SK-N-SH (cell line): ENCODE results near the gene CSTPP1. TPM values are rescaled to one million over a fixed set of nuclear protein-coding genes. Genes with fewer than 3 reads are reported as not detected.
A peak's percentile ranks its signal among the peaks of the same experiment; 100 is the strongest.

Source experiments
- CTCF ChIA-PET: fragments of 300-600, 350-600 bp; formaldehyde crosslinking; extraction: SDS; loops from one replicate; lab custom pipeline; 2021; lab: Yijun Ruan, JAX
- POLR2A ChIA-PET: fragments of 350-600 bp; sonication (Branson Sonifier 250); formaldehyde crosslinking; extraction: SDS; loops from one replicate; lab custom pipeline; 2020; ENCODE audit warnings: antibody characterized with exemption, inconsistent platforms; lab: Yijun Ruan, JAX
- DNase-seq: peaks from one replicate; pipeline ENCODE4 v3.0.0; 2012
- H2AFZ ChIP-seq: fragments of 200-600 bp; sonication (generic); 2 replicates; pipeline ENCODE4 v1.8.1; 2016; ENCODE audit warnings: antibody characterized with exemption, mild to moderate bottlenecking, low read depth
- H3F3A ChIP-seq: fragments of 200-600 bp; sonication (generic); replicated peaks from 2 replicates; pipeline ENCODE3; 2016; ENCODE audit warnings: antibody characterized with exemption, mild to moderate bottlenecking; ENCODE audit not compliant: insufficient read depth
- H3K27ac ChIP-seq, 2 experiments: fragments of 200-500 bp in 1 of 2; fragments of 200-600 bp in 1 of 2; sonication (Bioruptor generic) in 1 of 2; sonication (generic), shearing (Covaris generic) in 1 of 2; 2 replicates each; pipeline versions ENCODE4 v1.5.1 to v1.6.1; 2014 to 2016; ENCODE audit warnings: low read depth in 2 of 2, inconsistent platforms in 1 of 2, low read length in 1 of 2, mild to moderate bottlenecking in 1 of 2, mixed read lengths in 1 of 2
- H3K27me3 ChIP-seq: fragments of 200-600 bp; sonication (generic), shearing (Covaris generic); 2 replicates; pipeline ENCODE4 v1.6.1; 2016; ENCODE audit warnings: mixed run types; ENCODE audit not compliant: insufficient read depth
- H3K36me3 ChIP-seq, 2 experiments: fragments of 200-500 bp in 1 of 2; fragments of 200-600 bp in 1 of 2; sonication (Bioruptor generic) in 1 of 2; sonication (generic) in 1 of 2; replicated peaks in 1 of 2; 2 replicates each; pipeline versions ENCODE3 to v1.5.1; 2014 to 2016; ENCODE audit warnings: low read length in 1 of 2, mild to moderate bottlenecking in 1 of 2; ENCODE audit not compliant: insufficient read depth in 2 of 2, control insufficient read depth in 1 of 2
- H3K4me1 ChIP-seq, 2 experiments: fragments of 200-500 bp in 1 of 2; fragments of 200-600 bp in 1 of 2; sonication (Bioruptor generic) in 1 of 2; sonication (generic), shearing (Covaris generic) in 1 of 2; 2 replicates each; pipeline versions ENCODE4 v1.5.1 to v1.6.1; 2014 to 2016; ENCODE audit warnings: low read depth in 1 of 2, low read length in 1 of 2, mixed run types in 1 of 2; ENCODE audit not compliant: insufficient read depth in 2 of 2, control insufficient read depth in 1 of 2
- H3K4me2 ChIP-seq: fragments of 200-600 bp; sonication (generic), shearing (Covaris generic); 2 replicates; pipeline ENCODE4 v1.6.1; 2017; ENCODE audit warnings: mixed run types
- H3K4me3 ChIP-seq, 2 experiments: fragments of 200-500 bp in 1 of 2; fragments of 200-600 bp in 1 of 2; sonication (Bioruptor generic) in 1 of 2; sonication (generic), shearing (Covaris generic) in 1 of 2; 2 replicates each; pipeline versions ENCODE4 v1.5.1 to v1.8.1; 2014 to 2016; ENCODE audit warnings: low read depth in 2 of 2, inconsistent platforms in 1 of 2, low read length in 1 of 2, mild to moderate bottlenecking in 1 of 2, mixed read lengths in 1 of 2, moderate library complexity in 1 of 2
- H3K79me2 ChIP-seq: fragments of 200-600 bp; sonication (generic); 2 replicates; pipeline ENCODE4 v1.8.1; 2017; ENCODE audit warnings: mild to moderate bottlenecking; ENCODE audit not compliant: insufficient read depth
- H3K9ac ChIP-seq: fragments of 200-600 bp; sonication (generic); 2 replicates; pipeline ENCODE4 v1.6.1; 2017; ENCODE audit warnings: mixed run types
- H3K9me2 ChIP-seq: fragments of 200-600 bp; sonication (generic); 2 replicates; pipeline ENCODE4 v1.6.1; 2017; ENCODE audit warnings: mixed run types
- H3K9me3 ChIP-seq: fragments of 200-600 bp; sonication (generic); 2 replicates; pipeline ENCODE4 v1.6.1; 2017; ENCODE audit warnings: mixed run types, mild to moderate bottlenecking, moderate library complexity
- H4K20me1 ChIP-seq: fragments of 200-600 bp; sonication (generic); 2 replicates; pipeline ENCODE4 v1.6.1; 2017; ENCODE audit warnings: mild to moderate bottlenecking, mixed run types; ENCODE audit not compliant: insufficient read depth
- CHD2 ChIP-seq: fragments of 150-350 bp; IDR thresholded peaks from 2 replicates; pipeline ENCODE4 v1.6.1; 2018; ENCODE audit warnings: low read length; ENCODE audit not compliant: partially characterized antibody
- FOXJ3 ChIP-seq: sonication (generic); formaldehyde crosslinking; IDR thresholded peaks from 2 replicates; pipeline ENCODE4 v1.5.1; 2020; ENCODE audit warnings: mild to moderate bottlenecking, missing genetic modification reagents
- GATA2 ChIP-seq: sonication (generic); formaldehyde crosslinking; IDR thresholded peaks from 2 replicates; pipeline ENCODE4 v1.5.0; 2020; ENCODE audit warnings: mild to moderate bottlenecking, missing genetic modification reagents
- MEF2A ChIP-seq: IDR thresholded peaks from 2 replicates; pipeline ENCODE4 v1.4.0; 2012; ENCODE audit warnings: low read depth, borderline replicate concordance
- MXI1 ChIP-seq: IDR thresholded peaks from 2 replicates; pipeline ENCODE4 v1.6.1; 2012; ENCODE audit warnings: mild to moderate bottlenecking, low read depth, low read length, improper control_type of control experiment
- NFIC ChIP-seq: IDR thresholded peaks from 2 replicates; pipeline ENCODE4 v1.4.0; 2012; ENCODE audit warnings: borderline replicate concordance
- NRF1 ChIP-seq: IDR thresholded peaks from 2 replicates; pipeline ENCODE4 v1.6.1; 2012; ENCODE audit warnings: low read depth, mild to moderate bottlenecking, low read length
- RCOR1 ChIP-seq: fragments of 150-350 bp; IDR thresholded peaks from 2 replicates; pipeline ENCODE4 v1.6.1; 2017; ENCODE audit warnings: antibody characterized with exemption, low read length
- RFX5 ChIP-seq: IDR thresholded peaks from 2 replicates; pipeline ENCODE4 v1.6.1; 2012; ENCODE audit warnings: mild to moderate bottlenecking, improper control_type of control experiment, low read length
- RXRA ChIP-seq: IDR thresholded peaks from 2 replicates; pipeline ENCODE4 v1.4.0; 2012; ENCODE audit warnings: low read depth, mild to moderate bottlenecking, borderline replicate concordance
- SIN3A ChIP-seq: IDR thresholded peaks from 2 replicates; pipeline ENCODE4 v1.6.1; 2012; ENCODE audit warnings: low read depth, mild to moderate bottlenecking, low read length, moderate library complexity, borderline replicate concordance
- TCF12 ChIP-seq: IDR thresholded peaks from 2 replicates; pipeline ENCODE4 v1.4.0; 2012
- TEAD4 ChIP-seq: IDR thresholded peaks from 2 replicates; pipeline ENCODE4 v1.4.0; 2012; ENCODE audit warnings: mild to moderate bottlenecking, borderline replicate concordance; ENCODE audit not compliant: insufficient read depth
- YY1 ChIP-seq: IDR thresholded peaks from 2 replicates; pipeline ENCODE4 v1.4.0; 2012; ENCODE audit warnings: low read depth, mild to moderate bottlenecking
- WGBS: methylation state at CpG from one replicate; pipeline ENCODE4 v1.1.6; 2017; ENCODE audit warnings: low lambda C conversion rate; 5-methylcytosine and 5-hydroxymethylcytosine counted together
- polyA plus RNA-seq, 3 experiments: library from polyadenylated mRNA; depleted of rRNA; stranded (reverse); fragments of >200 nt; gene quantifications; 2 replicates each; pipeline ENCODE4 v1.2.3, GENCODE V29; 2012
- TF ChIP-seq, protein P1 (sequence below): IDR thresholded peaks from 2 replicates; pipeline ENCODE4 v1.6.1; 2012; ENCODE audit warnings: mild to moderate bottlenecking, low read depth, low read length, moderate library complexity
- TF ChIP-seq, protein P2 (sequence below): IDR thresholded peaks from 2 replicates; pipeline ENCODE4 v1.4.0; 2012; ENCODE audit warnings: low read depth
- TF ChIP-seq, protein P3 (sequence below): IDR thresholded peaks from 2 replicates; pipeline ENCODE4 v1.4.0; 2012; ENCODE audit warnings: low read depth, borderline replicate concordance
- TF ChIP-seq, protein P4 (sequence below): IDR thresholded peaks from 2 replicates; pipeline ENCODE4 v1.4.0; 2012; ENCODE audit warnings: low read depth, borderline replicate concordance

The CSTPP1 gene
- polyA plus RNA-seq, 1 of the 3 experiments (the other 2 are of a cell fraction), result 85.7 TPM

DNA sequence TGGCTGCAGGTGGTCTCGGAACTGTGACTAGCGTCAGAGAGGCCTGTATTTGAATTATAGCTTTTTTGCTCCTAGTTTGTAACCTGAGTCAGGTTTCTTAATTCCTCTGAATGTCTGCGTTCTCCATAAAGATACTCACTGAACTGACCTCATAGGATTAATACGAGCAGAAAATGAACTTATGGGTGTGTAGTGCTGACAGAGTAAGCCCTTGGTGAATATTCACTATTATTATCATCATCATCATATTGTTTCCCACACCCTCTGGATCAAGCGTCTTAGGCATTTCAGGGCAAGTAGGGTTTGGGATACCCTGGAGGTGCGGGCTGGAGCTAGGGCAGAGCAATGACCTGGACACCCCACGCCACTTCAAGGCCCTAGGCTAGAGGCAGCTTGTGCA, 211.1 kb downstream of the CSTPP1 start (continued):
- TF ChIP-seq, protein P1, sequence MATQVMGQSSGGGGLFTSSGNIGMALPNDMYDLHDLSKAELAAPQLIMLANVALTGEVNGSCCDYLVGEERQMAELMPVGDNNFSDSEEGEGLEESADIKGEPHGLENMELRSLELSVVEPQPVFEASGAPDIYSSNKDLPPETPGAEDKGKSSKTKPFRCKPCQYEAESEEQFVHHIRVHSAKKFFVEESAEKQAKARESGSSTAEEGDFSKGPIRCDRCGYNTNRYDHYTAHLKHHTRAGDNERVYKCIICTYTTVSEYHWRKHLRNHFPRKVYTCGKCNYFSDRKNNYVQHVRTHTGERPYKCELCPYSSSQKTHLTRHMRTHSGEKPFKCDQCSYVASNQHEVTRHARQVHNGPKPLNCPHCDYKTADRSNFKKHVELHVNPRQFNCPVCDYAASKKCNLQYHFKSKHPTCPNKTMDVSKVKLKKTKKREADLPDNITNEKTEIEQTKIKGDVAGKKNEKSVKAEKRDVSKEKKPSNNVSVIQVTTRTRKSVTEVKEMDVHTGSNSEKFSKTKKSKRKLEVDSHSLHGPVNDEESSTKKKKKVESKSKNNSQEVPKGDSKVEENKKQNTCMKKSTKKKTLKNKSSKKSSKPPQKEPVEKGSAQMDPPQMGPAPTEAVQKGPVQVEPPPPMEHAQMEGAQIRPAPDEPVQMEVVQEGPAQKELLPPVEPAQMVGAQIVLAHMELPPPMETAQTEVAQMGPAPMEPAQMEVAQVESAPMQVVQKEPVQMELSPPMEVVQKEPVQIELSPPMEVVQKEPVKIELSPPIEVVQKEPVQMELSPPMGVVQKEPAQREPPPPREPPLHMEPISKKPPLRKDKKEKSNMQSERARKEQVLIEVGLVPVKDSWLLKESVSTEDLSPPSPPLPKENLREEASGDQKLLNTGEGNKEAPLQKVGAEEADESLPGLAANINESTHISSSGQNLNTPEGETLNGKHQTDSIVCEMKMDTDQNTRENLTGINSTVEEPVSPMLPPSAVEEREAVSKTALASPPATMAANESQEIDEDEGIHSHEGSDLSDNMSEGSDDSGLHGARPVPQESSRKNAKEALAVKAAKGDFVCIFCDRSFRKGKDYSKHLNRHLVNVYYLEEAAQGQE, result no peak

GRCh38 chr11:47148270-47148669, 211.7 kb downstream of the CSTPP1 start:
- TF ChIP-seq, protein P2, sequence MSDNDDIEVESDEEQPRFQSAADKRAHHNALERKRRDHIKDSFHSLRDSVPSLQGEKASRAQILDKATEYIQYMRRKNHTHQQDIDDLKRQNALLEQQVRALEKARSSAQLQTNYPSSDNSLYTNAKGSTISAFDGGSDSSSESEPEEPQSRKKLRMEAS, result no peak
- TF ChIP-seq, all 33 proteins: peak for 0
- H3K27ac ChIP-seq, result no peak overlapping the region; a peak in 1 of 4 replicates
- 89% methylated on average over 3 of the region's 4 CpGs for whole genome bisulfite sequencing
- H3K9ac ChIP-seq, result no peak overlapping the region
- ChIA-PET POLR2A (no interaction called here), CTCF (interaction anchor here (1.2 to 1.8 kb wide), 3 partner anchors 13 to 232 kb away, joined by 3 to 5 read pairs (median 5); partner anchors contain the start of gene CSTPP1)
- no peaks in the 10 kb centered on the region for H3K79me2 ChIP-seq
- DNase-seq, result no peak
- H3K9me2 ChIP-seq, result no peaks in the 10 kb centered on the region
- no peak overlapping the region for H2AFZ ChIP-seq
- H3K4me3 ChIP-seq, result no peak overlapping the region
- peaks cover 0 to 6% of the 10 kb centered on the region in 2 experiments for H3K36me3 ChIP-seq
- peaks cover 8 to 25% of the 10 kb centered on the region in 2 experiments; a peak in 2 of 4 replicates for H3K4me1 ChIP-seq
- H3K27me3 ChIP-seq, result no peaks in the 10 kb centered on the region
- no peak overlapping the region for H3K4me2 ChIP-seq
- H3K9me3 ChIP-seq, result no peaks in the 10 kb centered on the region
- H4K20me1 ChIP-seq, result no peaks in the 10 kb centered on the region
- H3F3A ChIP-seq, result peaks cover 13% of the 10 kb centered on the region

DNA sequence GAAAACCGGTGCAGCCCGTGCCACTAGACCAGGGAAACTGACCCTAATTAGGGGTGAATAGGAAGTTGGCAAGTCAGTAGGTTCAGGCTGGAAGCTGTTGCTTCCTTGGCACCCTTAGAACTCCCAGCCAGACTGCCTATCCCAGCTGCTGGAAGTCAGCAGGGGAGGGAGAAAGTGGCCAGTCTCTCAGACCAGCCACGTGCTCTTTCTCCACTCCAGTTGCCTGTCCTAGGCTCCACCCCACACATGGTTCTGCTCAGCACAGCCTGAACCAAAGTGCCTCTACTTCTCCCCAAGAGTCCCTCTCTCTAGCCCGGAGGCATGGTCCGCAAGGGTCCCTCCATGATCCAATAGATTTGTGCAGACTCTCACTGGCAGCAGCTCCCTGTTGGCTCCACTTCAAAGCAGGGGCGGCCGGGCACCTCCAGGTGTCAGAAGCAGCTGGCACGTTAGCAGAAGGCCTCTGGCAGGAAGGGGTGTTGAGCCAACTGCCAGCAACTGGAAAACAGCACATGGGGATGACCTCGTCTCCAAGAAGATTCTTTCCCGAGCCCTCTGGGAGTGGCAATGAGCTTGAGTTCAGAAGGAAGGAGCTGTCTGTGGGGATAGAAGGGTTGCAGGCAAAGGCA, 212.5 kb downstream of the CSTPP1 start:
- 75% methylated on average over 7 of the region's 10 CpGs for WGBS
- peaks cover 0 to 6% of the 10 kb centered on the region in 2 experiments for H3K36me3 ChIP-seq
- H3K79me2 ChIP-seq, result no peaks in the 10 kb centered on the region
- H3K4me3 ChIP-seq, result no peak overlapping the region
- peak overlapping the region in 1 of 2 experiments; percentile 29; a peak in 2 of 4 replicates for H3K27ac ChIP-seq
- ChIA-PET CTCF (interaction anchor here (1.0 to 1.8 kb wide), 5 partner anchors 9 to 249 kb away, joined by 3 to 5 read pairs (median 3); no protein-coding TSS in a partner anchor), POLR2A (interaction anchor here (1.0 kb wide), 1 partner anchor 213 kb away, joined by 3 read pairs; the partner anchor contains the start of gene CSTPP1)
- H3K4me1 ChIP-seq, result peaks cover 15 to 23% of the 10 kb centered on the region in 2 experiments; a peak in 2 of 4 replicates
- H2AFZ ChIP-seq, result no peak overlapping the region
- no peaks in the 10 kb centered on the region for H3K27me3 ChIP-seq
- H3K9me3 ChIP-seq, result no peaks in the 10 kb centered on the region
- H3F3A ChIP-seq, result peaks cover 16% of the 10 kb centered on the region
- no peak overlapping the region for H3K4me2 ChIP-seq
- DNase-seq, result no peak
- H4K20me1 ChIP-seq, result no peaks in the 10 kb centered on the region; the same call in 1 of the 2 replicates
- no peak overlapping the region for H3K9ac ChIP-seq
- H3K9me2 ChIP-seq, result no peaks in the 10 kb centered on the region
- TF ChIP-seq RXRA (no peak), MEF2A (no peak), YY1 (no peak), RCOR1 (no peak), NFIC (no peak), NRF1 (no peak), CHD2 (no peak), SIN3A (no peak), GATA2 (CRISPR knock-in tag) (no peak), MXI1 (no peak), FOXJ3 (CRISPR knock-in tag) (no peak), RFX5 (no peak), TEAD4 (no peak), TCF12 (no peak)
- TF ChIP-seq, protein P2, result no peak
- TF ChIP-seq, protein P3, sequence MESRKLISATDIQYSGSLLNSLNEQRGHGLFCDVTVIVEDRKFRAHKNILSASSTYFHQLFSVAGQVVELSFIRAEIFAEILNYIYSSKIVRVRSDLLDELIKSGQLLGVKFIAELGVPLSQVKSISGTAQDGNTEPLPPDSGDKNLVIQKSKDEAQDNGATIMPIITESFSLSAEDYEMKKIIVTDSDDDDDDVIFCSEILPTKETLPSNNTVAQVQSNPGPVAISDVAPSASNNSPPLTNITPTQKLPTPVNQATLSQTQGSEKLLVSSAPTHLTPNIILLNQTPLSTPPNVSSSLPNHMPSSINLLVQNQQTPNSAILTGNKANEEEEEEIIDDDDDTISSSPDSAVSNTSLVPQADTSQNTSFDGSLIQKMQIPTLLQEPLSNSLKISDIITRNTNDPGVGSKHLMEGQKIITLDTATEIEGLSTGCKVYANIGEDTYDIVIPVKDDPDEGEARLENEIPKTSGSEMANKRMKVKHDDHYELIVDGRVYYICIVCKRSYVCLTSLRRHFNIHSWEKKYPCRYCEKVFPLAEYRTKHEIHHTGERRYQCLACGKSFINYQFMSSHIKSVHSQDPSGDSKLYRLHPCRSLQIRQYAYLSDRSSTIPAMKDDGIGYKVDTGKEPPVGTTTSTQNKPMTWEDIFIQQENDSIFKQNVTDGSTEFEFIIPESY, result no peak
- TF ChIP-seq, protein P4, sequence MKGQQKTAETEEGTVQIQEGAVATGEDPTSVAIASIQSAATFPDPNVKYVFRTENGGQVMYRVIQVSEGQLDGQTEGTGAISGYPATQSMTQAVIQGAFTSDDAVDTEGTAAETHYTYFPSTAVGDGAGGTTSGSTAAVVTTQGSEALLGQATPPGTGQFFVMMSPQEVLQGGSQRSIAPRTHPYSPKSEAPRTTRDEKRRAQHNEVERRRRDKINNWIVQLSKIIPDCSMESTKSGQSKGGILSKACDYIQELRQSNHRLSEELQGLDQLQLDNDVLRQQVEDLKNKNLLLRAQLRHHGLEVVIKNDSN, result no peak
